A549 treated with AZD9567 at 1 μM for 4 hours (cell line): Measurements from ENCODE around the gene KCNK13. TPM values are rescaled to one million over a fixed set of nuclear protein-coding genes. Genes with fewer than 3 reads are reported as not detected.

Source experiments
- total RNA-seq: library from RNA; stranded (reverse); fragments of 200-300 nt; extraction: Qiagen RNA extraction; gene quantifications from 5 replicates; pipeline ENCODE4 v1.2.3, GENCODE V29; 2022; ENCODE audit not compliant: insufficient read depth

KCNK13 gene
- 0.13 to 0.20 TPM (median 0.16 TPM) in 4 of 5 replicates, not detected in the other for total RNA-seq

DNA sequence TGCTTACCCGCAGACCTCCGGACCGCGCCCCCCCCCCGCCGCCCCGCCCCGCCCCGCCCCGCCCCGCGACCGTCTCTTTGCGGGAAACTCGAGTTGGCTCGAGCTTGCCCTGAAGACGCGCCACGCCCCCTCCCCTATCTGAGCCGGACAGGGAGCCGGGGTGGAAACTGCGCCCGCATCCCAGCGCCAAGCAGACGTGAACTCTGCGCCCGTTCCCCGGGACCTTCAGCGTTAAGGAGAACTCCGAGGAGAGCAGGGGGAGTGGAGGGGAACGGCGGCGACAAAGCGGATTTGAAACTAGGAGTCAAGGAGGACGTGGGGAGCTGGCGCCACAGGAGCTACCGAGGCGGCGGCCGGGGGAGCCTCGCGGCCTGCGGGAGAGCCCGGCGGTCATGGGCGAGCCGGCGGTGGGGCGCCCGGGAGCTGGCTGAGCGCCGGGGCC, at the start of gene KCNK13:
KCNK13 (plus strand) TSS at position 310 of the 442 bp plus-strand sequence. CDS start 212 bp downstream, outside the sequence.

Other genes with a start within 250 kb of the KCNK13 start
- gene EFCAB11, start 107.3 kb upstream of the KCNK13 start, total RNA-seq, result 11.0 to 13.3 TPM (median 13.3 TPM) in 5 replicates
- 10.9 to 14.0 TPM (median 12.9 TPM) in 5 replicates for gene TDP1, start 106.1 kb upstream of the KCNK13 start, total RNA-seq
- 213 to 278 TPM (median 217 TPM) in 5 replicates for gene PSMC1, start 194.6 kb downstream of the KCNK13 start, total RNA-seq